Neural progenitor cell (in vitro differentiated cells): ENCODE data around the gene RPL5. TPM values are rescaled to one million over a fixed set of nuclear protein-coding genes. Genes with fewer than 3 reads are reported as not detected.
A peak's percentile ranks its signal among the peaks of the same experiment; 100 is the strongest.

Source experiments
- DNase-seq: peaks from one replicate; pipeline ENCODE4 v3.0.0-alpha.2; 2016; ENCODE audit warnings: low spot score
- H2AFZ ChIP-seq: fragments of 200-600 bp; sonication (generic); replicated peaks from 2 replicates; pipeline ENCODE4 v1.6.1; 2016; ENCODE audit warnings: antibody characterized with exemption
- H3F3A ChIP-seq: fragments of 200-600 bp; sonication (generic); 2 replicates; pipeline ENCODE4 v1.6.1; 2016; ENCODE audit warnings: antibody characterized with exemption, low read depth
- H3K27ac ChIP-seq: fragments of 200-600 bp; sonication (generic); 2 replicates; pipeline ENCODE4 v1.5.1; 2016; ENCODE audit warnings: mild to moderate bottlenecking
- H3K27me3 ChIP-seq: fragments of 200-600 bp; sonication (generic); 2 replicates; pipeline ENCODE4 v1.6.1; 2016; ENCODE audit warnings: mild to moderate bottlenecking, moderate library complexity
- H3K36me3 ChIP-seq: fragments of 200-600 bp; sonication (generic); 2 replicates; pipeline ENCODE4 v1.5.1; 2016
- H3K4me1 ChIP-seq: fragments of 200-600 bp; sonication (generic); 2 replicates; pipeline ENCODE4 v1.6.1; 2016; ENCODE audit warnings: mixed run types
- H3K4me2 ChIP-seq: fragments of 200-600 bp; sonication (generic); 2 replicates; pipeline ENCODE4 v1.6.1; 2016
- H3K4me3 ChIP-seq: fragments of 200-600 bp; sonication (generic); 2 replicates; pipeline ENCODE4 v1.5.1; 2016
- H3K79me2 ChIP-seq: fragments of 200-600 bp; sonication (generic); 2 replicates; pipeline ENCODE4 v1.6.1; 2016; ENCODE audit warnings: low read depth
- H3K9ac ChIP-seq: fragments of 200-600 bp; sonication (generic); 2 replicates; pipeline ENCODE4 v1.6.1; 2016
- H3K9me3 ChIP-seq: fragments of 200-600 bp; sonication (generic); 2 replicates; pipeline ENCODE4 v1.5.1; 2016; ENCODE audit warnings: low read depth
- H4K20me1 ChIP-seq: fragments of 200-600 bp; sonication (generic); 2 replicates; pipeline ENCODE4 v1.6.1; 2016; ENCODE audit warnings: low read depth
- H3K27ac Mint-ChIP-seq: 3 replicates; pipeline ENCODE4 v1.8.0; 2021; ENCODE audit warnings: mixed read lengths
- H3K27me3 Mint-ChIP-seq: 2 replicates; pipeline ENCODE4 v1.8.0; 2022; ENCODE audit warnings: low read depth, mild to moderate bottlenecking, inconsistent platforms, moderate library complexity, mixed read lengths; ENCODE audit not compliant: insufficient read depth
- H3K36me3 Mint-ChIP-seq: 3 replicates; pipeline ENCODE4 v1.8.0; 2021; ENCODE audit warnings: mixed read lengths
- H3K4me1 Mint-ChIP-seq: 3 replicates; pipeline ENCODE4 v1.8.0; 2021; ENCODE audit warnings: mixed read lengths
- H3K4me3 Mint-ChIP-seq: 3 replicates; pipeline ENCODE4 v1.8.0; 2021; ENCODE audit warnings: mild to moderate bottlenecking, moderate library complexity, mixed read lengths
- H3K9me3 Mint-ChIP-seq: 3 replicates; pipeline ENCODE4 v1.8.0; 2020; ENCODE audit warnings: mixed read lengths
- EZH2 ChIP-seq: fragments of 200-600 bp; sonication (generic); IDR thresholded peaks from 2 replicates; pipeline ENCODE4 v1.6.1; 2017; ENCODE audit warnings: antibody characterized with exemption, mild to moderate bottlenecking, moderate library complexity
- EZH2phosphoT487 ChIP-seq: fragments of 200-600 bp; sonication (generic); IDR thresholded peaks from 2 replicates; pipeline ENCODE4 v1.6.1; 2017; ENCODE audit warnings: antibody characterized with exemption
- total RNA-seq: library from RNA; depleted of rRNA; stranded (reverse); fragments of >200 nt; gene quantifications from 2 replicates; pipeline ENCODE4 v1.2.3, GENCODE V29; 2015; ENCODE audit warnings: low replicate concordance
- TF ChIP-seq, protein P1 (sequence below): fragments of 200-600 bp; sonication (generic); IDR thresholded peaks from 2 replicates; pipeline ENCODE4 v1.5.1; 2017; ENCODE audit warnings: antibody characterized with exemption, mild to moderate bottlenecking

Gene RPL5
- total RNA-seq, 1 donor from 2014 or later, result 3,732 TPM

- Histone ChIP-seq H3K4me2 (no peak overlapping the region), H3K27me3 (no peaks in the 10 kb centered on the region), H3K36me3 (no peaks in the 10 kb centered on the region), H2AFZ (peak overlapping the region; percentile 20), H3F3A (no peaks in the 10 kb centered on the region), H3K4me3 (no peak overlapping the region), H3K9ac (no peak overlapping the region), H3K79me2 (no peaks in the 10 kb centered on the region), H3K4me1 (no peaks in the 10 kb centered on the region), H4K20me1 (no peaks in the 10 kb centered on the region), H3K27ac (no peak overlapping the region), H3K9me3 (no peaks in the 10 kb centered on the region)
- Mint-ChIP-seq H3K4me1 (peaks cover 3% of the 10 kb centered on the region), H3K4me3 (no peak overlapping the region), H3K27ac (no peak overlapping the region), H3K27me3 (peaks cover 6% of the 10 kb centered on the region), H3K9me3 (no peaks in the 10 kb centered on the region), H3K36me3 (no peaks in the 10 kb centered on the region)
- TF ChIP-seq, protein P1, sequence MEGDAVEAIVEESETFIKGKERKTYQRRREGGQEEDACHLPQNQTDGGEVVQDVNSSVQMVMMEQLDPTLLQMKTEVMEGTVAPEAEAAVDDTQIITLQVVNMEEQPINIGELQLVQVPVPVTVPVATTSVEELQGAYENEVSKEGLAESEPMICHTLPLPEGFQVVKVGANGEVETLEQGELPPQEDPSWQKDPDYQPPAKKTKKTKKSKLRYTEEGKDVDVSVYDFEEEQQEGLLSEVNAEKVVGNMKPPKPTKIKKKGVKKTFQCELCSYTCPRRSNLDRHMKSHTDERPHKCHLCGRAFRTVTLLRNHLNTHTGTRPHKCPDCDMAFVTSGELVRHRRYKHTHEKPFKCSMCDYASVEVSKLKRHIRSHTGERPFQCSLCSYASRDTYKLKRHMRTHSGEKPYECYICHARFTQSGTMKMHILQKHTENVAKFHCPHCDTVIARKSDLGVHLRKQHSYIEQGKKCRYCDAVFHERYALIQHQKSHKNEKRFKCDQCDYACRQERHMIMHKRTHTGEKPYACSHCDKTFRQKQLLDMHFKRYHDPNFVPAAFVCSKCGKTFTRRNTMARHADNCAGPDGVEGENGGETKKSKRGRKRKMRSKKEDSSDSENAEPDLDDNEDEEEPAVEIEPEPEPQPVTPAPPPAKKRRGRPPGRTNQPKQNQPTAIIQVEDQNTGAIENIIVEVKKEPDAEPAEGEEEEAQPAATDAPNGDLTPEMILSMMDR, result no peak
- TF ChIP-seq EZH2, result no peak
- no peak for TF ChIP-seq EZH2phosphoT487
- no peak for DNase-seq
These were observed 11.8 kb upstream of the RPL5 start for GRCh38 chr1:92820024-92820423.

DNA sequence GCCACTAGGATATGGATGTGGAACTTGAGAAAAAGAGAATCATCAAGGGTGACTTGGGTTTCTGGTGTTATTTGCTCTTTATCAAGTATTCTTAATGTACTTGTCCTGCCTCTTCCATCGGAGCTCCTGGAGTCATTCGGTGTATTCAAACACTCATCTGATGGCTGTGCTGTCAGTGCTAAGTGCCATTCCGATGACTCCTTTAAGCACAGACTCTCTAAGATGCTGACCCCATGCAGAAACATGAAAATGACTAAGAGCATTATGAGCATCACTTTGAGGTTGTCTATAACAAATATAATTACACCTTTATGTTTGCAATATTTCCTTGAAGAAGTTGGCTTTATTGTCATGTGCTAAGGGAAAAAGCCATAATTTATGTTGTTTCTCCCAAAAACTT lies 11.3 kb upstream of the RPL5 start:
- no peaks in the 10 kb centered on the region for H3K36me3 Mint-ChIP-seq

DNA sequence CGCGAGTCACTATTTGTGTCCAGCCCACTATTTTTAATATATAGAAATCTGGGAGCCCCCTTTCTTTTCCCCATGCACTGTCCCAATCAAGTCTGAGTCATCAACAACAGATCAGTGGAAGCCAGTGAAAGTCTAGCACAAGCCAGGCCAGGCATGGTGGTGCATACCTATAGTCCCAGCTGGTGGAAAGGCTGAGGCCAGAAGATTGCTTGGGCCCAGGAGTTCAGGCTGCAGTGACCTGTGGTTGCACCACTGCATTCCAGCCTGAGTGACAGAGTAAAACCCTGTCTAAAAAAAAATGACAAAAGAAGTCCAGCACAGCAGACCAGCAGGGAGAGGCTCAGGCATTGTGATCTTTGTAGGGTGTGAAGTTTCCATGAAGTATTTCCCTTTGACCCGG lies 9.0 kb upstream of the RPL5 start:
- no peaks in the 10 kb centered on the region for H3K9me3 Mint-ChIP-seq
- peak; percentile 7 for DNase-seq
- H3K4me3 ChIP-seq, result no peak overlapping the region
- no peaks in the 10 kb centered on the region for H4K20me1 ChIP-seq
- TF ChIP-seq EZH2phosphoT487, result no peak
- TF ChIP-seq, protein P1, result no peak
- no peak for TF ChIP-seq EZH2
- H3K4me3 Mint-ChIP-seq, result no peak overlapping the region
- H3K9ac ChIP-seq, result no peak overlapping the region
- H3F3A ChIP-seq, result no peaks in the 10 kb centered on the region
- H3K27ac Mint-ChIP-seq, result peak overlapping the region; percentile 29
- H3K27ac ChIP-seq, result no peak overlapping the region
- H3K36me3 ChIP-seq, result no peaks in the 10 kb centered on the region
- peaks cover 6% of the 10 kb centered on the region for H3K27me3 Mint-ChIP-seq
- no peak overlapping the region for H2AFZ ChIP-seq
- H3K79me2 ChIP-seq, result no peaks in the 10 kb centered on the region
- H3K4me1 ChIP-seq, result no peaks in the 10 kb centered on the region
- no peaks in the 10 kb centered on the region for H3K9me3 ChIP-seq
- no peak overlapping the region for H3K4me2 ChIP-seq
- H3K36me3 Mint-ChIP-seq, result no peaks in the 10 kb centered on the region
- H3K4me1 Mint-ChIP-seq, result peaks cover 3% of the 10 kb centered on the region
- no peaks in the 10 kb centered on the region for H3K27me3 ChIP-seq

More for the DNA sequence above, 11.3 kb upstream of the RPL5 start:
- H3K4me2 ChIP-seq, result no peak overlapping the region
- H3K4me3 Mint-ChIP-seq, result no peak overlapping the region
- H3K27me3 ChIP-seq, result no peaks in the 10 kb centered on the region
- no peak overlapping the region for H3K9ac ChIP-seq
- peaks cover 6% of the 10 kb centered on the region for H3K27me3 Mint-ChIP-seq
- peaks cover 3% of the 10 kb centered on the region for H3K4me1 Mint-ChIP-seq
- DNase-seq, result no peak
- no peak overlapping the region for H3K27ac ChIP-seq
- H3K27ac Mint-ChIP-seq, result no peak overlapping the region
- H3K4me3 ChIP-seq, result no peak overlapping the region
- no peaks in the 10 kb centered on the region for H3K4me1 ChIP-seq
- H3K36me3 ChIP-seq, result no peaks in the 10 kb centered on the region
- H3K9me3 Mint-ChIP-seq, result no peaks in the 10 kb centered on the region
- H3K9me3 ChIP-seq, result no peaks in the 10 kb centered on the region
- H2AFZ ChIP-seq, result no peak overlapping the region
- no peaks in the 10 kb centered on the region for H3F3A ChIP-seq
- H4K20me1 ChIP-seq, result no peaks in the 10 kb centered on the region
- TF ChIP-seq, protein P1, result no peak
- TF ChIP-seq EZH2phosphoT487 (no peak), EZH2 (no peak)
- H3K79me2 ChIP-seq, result no peaks in the 10 kb centered on the region
